Neuronal stem cell (in vitro differentiated cells): Measurements from ENCODE around the gene EIF2AK3.

ENCODE experiments used
- DNase-seq: peaks from one replicate; pipeline ENCODE4 v3.0.0-alpha.2; 2013; ENCODE audit warnings: low spot score
- H2AFZ ChIP-seq: one replicate; pipeline ENCODE4 v1.6.1; 2013; ENCODE audit warnings: mild to moderate bottlenecking, low read length, inconsistent platforms
- H2AK5ac ChIP-seq: 2 replicates; pipeline ENCODE4 v1.6.1; 2013; ENCODE audit warnings: low read depth, mild to moderate bottlenecking, inconsistent platforms, low read length, moderate library complexity, mixed read lengths
- H2BK120ac ChIP-seq: 2 replicates; pipeline ENCODE4 v1.6.1; 2013; ENCODE audit warnings: low read depth, mild to moderate bottlenecking, inconsistent platforms, low read length, moderate library complexity, mixed read lengths
- H2BK12ac ChIP-seq: one replicate; pipeline ENCODE4 v1.6.1; 2013; ENCODE audit warnings: low read length, inconsistent platforms
- H2BK15ac ChIP-seq: 2 replicates; pipeline ENCODE4 v1.6.1; 2013; ENCODE audit warnings: mild to moderate bottlenecking, low read length, inconsistent platforms, mixed read lengths
- H2BK5ac ChIP-seq: one replicate; pipeline ENCODE4 v1.6.1; 2013; ENCODE audit warnings: inconsistent platforms, mild to moderate bottlenecking, low read length, moderate library complexity
- H3K14ac ChIP-seq: one replicate; pipeline ENCODE4 v1.6.1; 2013; ENCODE audit warnings: low read length, inconsistent platforms
- H3K18ac ChIP-seq: 2 replicates; pipeline ENCODE4 v1.6.1; 2013; ENCODE audit warnings: low read length, inconsistent platforms
- H3K23ac ChIP-seq: 2 replicates; pipeline ENCODE4 v1.6.1; 2013; ENCODE audit warnings: low read depth, mild to moderate bottlenecking, mixed read lengths, low read length, inconsistent platforms; ENCODE audit not compliant: poor library complexity
- H3K27ac ChIP-seq: replicated peaks from 3 replicates; pipeline ENCODE4 v1.5.1; 2013; ENCODE audit warnings: low read length, inconsistent platforms
- H3K27me3 ChIP-seq, 3 experiments: 2 replicates each; pipeline ENCODE4 v1.6.1; 2013; ENCODE audit warnings: low read length in 3 of 3, mild to moderate bottlenecking in 2 of 3, inconsistent platforms in 1 of 3, low read depth in 1 of 3, mixed read lengths in 1 of 3, moderate library complexity in 1 of 3; ENCODE audit not compliant: control insufficient read depth in 3 of 3, insufficient read depth in 3 of 3
- H3K36me3 ChIP-seq, 2 donors: replicated peaks in 1 of 2; 2 replicates each; pipeline ENCODE4 v1.6.1; 2013; ENCODE audit warnings: low read length in 2 of 2; ENCODE audit not compliant: control insufficient read depth in 2 of 2, insufficient read depth in 2 of 2
- H3K4ac ChIP-seq: 2 replicates; pipeline ENCODE4 v1.6.1; 2013; ENCODE audit warnings: inconsistent platforms, mild to moderate bottlenecking, low read length, moderate library complexity
- H3K4me1 ChIP-seq, 2 donors: 1 replicate in 1 of 2; 2 replicates in 1 of 2; pipeline ENCODE4 v1.6.1; 2013; ENCODE audit warnings: low read length in 2 of 2, low read depth in 1 of 2; ENCODE audit not compliant: control insufficient read depth in 2 of 2, insufficient read depth in 1 of 2
- H3K4me2 ChIP-seq: one replicate; pipeline ENCODE4 v1.6.1; 2013; ENCODE audit warnings: mild to moderate bottlenecking, low read length, inconsistent platforms; ENCODE audit not compliant: insufficient read depth, poor library complexity, severe bottlenecking
- H3K4me3 ChIP-seq, 2 donors: 2 replicates each; pipeline ENCODE4 v1.5.1; 2013; ENCODE audit warnings: low read length in 2 of 2, mild to moderate bottlenecking in 2 of 2, inconsistent platforms in 1 of 2, moderate library complexity in 1 of 2
- H3K79me1 ChIP-seq: one replicate; pipeline ENCODE4 v1.6.1; 2013; ENCODE audit warnings: low read depth, mild to moderate bottlenecking, inconsistent platforms, low read length, moderate library complexity
- H3K9ac ChIP-seq: one replicate; pipeline ENCODE4 v1.6.1; 2013; ENCODE audit warnings: mild to moderate bottlenecking, low read depth, low read length, inconsistent platforms; ENCODE audit not compliant: poor library complexity
- H3K9me3 ChIP-seq, 2 donors: replicated peaks in 1 of 2; 2 replicates each; pipeline versions ENCODE3 to v1.6.1; 2013; ENCODE audit warnings: low read length in 2 of 2, mild to moderate bottlenecking in 2 of 2, inconsistent platforms in 1 of 2, low read depth in 1 of 2, mixed read lengths in 1 of 2, moderate library complexity in 1 of 2; ENCODE audit not compliant: control insufficient read depth in 2 of 2, insufficient read depth in 1 of 2
- H4K8ac ChIP-seq: one replicate; pipeline ENCODE4 v1.6.1; 2013; ENCODE audit warnings: low read depth, mild to moderate bottlenecking, inconsistent platforms, low read length, moderate library complexity
- H4K91ac ChIP-seq: one replicate; pipeline ENCODE4 v1.6.1; 2013; ENCODE audit warnings: low read length, low read depth, mild to moderate bottlenecking, inconsistent platforms; ENCODE audit not compliant: poor library complexity
- WGBS, 2 donors: extraction: QIAGEN DNeasy Blood & Tissue Kit; methylation state at CpG; one replicate each; pipeline ENCODE4 v1.1.7; 2013; ENCODE audit warnings: missing lambda C conversion rate in 2 of 2, mixed read lengths in 1 of 2; ENCODE audit not compliant: insufficient read length in 2 of 2, insufficient replicate concordance in 1 of 2; ENCODE audit errors: extremely low coverage in 2 of 2; 5-methylcytosine and 5-hydroxymethylcytosine counted together

Gene EIF2AK3

GRCh38 chr2:88657131-88657530, 29.9 kb upstream of the EIF2AK3 start:
- Histone ChIP-seq H2AK5ac (no peak overlapping the region), H2BK5ac (no peak overlapping the region), H4K91ac (no peak overlapping the region), H3K9me3 (no peaks in the 10 kb centered on the region), H3K27ac (no peak overlapping the region), H3K4me1 (no peaks in the 10 kb centered on the region), H3K79me1 (no peaks in the 10 kb centered on the region), H3K4ac (no peak overlapping the region), H3K36me3 (no peaks in the 10 kb centered on the region), H2BK120ac (no peak overlapping the region), H3K18ac (no peak overlapping the region), H2AFZ (no peak overlapping the region), H4K8ac (no peak overlapping the region), H2BK15ac (no peak overlapping the region), H3K9ac (no peak overlapping the region), H3K4me3 (no peak overlapping the region), H3K27me3 (no peaks in the 10 kb centered on the region), H3K14ac (no peak overlapping the region), H3K23ac (no peak overlapping the region), H3K4me2 (no peak overlapping the region), H2BK12ac (no peak overlapping the region)
- no CpG with 5 or more reads among the region's 2 CpGs for WGBS, 2 donors
- no peak for DNase-seq

DNA sequence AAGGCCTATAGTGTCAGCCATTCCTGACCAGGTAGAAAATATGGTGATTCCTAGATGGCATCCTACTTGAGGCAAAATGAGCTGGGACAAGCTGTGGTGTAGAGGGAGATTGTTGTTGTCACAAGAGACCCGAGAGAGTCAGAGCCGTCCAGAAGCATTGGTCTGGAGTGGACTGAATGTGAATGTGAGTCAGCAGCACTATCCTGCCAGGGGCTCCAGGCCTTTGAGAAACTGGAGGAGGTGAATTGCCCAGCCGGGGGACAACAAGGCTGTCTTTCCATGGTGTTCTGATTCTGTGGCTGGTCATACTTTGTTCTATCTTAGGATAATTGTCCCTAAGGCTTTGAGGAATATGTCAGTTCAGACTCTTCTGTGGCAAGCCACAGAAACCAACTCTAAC, 29.4 kb upstream of the EIF2AK3 start:
- H3K79me1 ChIP-seq: no peaks in the 10 kb centered on the region
- H3K23ac ChIP-seq: no peak overlapping the region
- H3K27ac ChIP-seq: no peak overlapping the region
- H3K9ac ChIP-seq: no peak overlapping the region
- no peak for DNase-seq
- H3K14ac ChIP-seq: no peak overlapping the region
- H4K91ac ChIP-seq: no peak overlapping the region
- H3K27me3 ChIP-seq: no peaks in the 10 kb centered on the region
- no peak overlapping the region for H4K8ac ChIP-seq
- H3K18ac ChIP-seq: no peak overlapping the region
- H3K4me1 ChIP-seq: no peaks in the 10 kb centered on the region
- H2BK15ac ChIP-seq: no peak overlapping the region
- H3K36me3 ChIP-seq: no peaks in the 10 kb centered on the region
- no peak overlapping the region for H2BK120ac ChIP-seq
- WGBS, 2 donors: no CpG with 5 or more reads among the region's 3 CpGs
- H2AK5ac ChIP-seq: no peak overlapping the region
- no peak overlapping the region for H3K4me2 ChIP-seq
- H3K4me3 ChIP-seq: no peak overlapping the region
- no peaks in the 10 kb centered on the region for H3K9me3 ChIP-seq
- no peak overlapping the region for H2AFZ ChIP-seq
- H2BK5ac ChIP-seq: no peak overlapping the region
- H3K4ac ChIP-seq: no peak overlapping the region
- no peak overlapping the region for H2BK12ac ChIP-seq

DNA sequence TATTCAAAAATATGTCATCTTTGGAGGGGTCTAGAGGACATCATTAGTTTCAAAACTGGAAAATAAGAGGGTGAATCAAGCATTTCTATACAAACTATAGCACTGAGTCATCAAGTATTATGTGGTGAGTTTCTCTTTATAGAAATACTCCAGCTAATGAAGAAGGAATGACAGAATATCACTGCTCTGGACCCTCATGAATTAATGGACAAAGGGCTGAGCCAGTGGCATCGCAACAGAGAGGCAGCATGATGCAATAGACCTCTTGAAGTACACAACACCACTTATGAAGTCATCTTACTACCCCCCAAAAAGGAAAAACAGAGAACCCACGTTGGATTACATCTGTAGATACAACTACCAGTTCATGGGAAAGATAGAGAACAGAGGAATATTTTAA, 27.4 kb upstream of the EIF2AK3 start:
- Histone ChIP-seq H2BK15ac (no peak overlapping the region), H3K79me1 (no peaks in the 10 kb centered on the region), H3K4me2 (no peak overlapping the region), H2BK5ac (no peak overlapping the region), H3K23ac (no peak overlapping the region), H3K27me3 (no peaks in the 10 kb centered on the region), H3K4me3 (no peak overlapping the region), H3K4me1 (no peaks in the 10 kb centered on the region), H3K4ac (no peak overlapping the region), H2AK5ac (no peak overlapping the region), H3K9ac (no peak overlapping the region), H4K91ac (no peak overlapping the region), H3K14ac (no peak overlapping the region), H3K18ac (no peak overlapping the region), H2AFZ (no peak overlapping the region), H3K9me3 (no peaks in the 10 kb centered on the region), H4K8ac (no peak overlapping the region), H2BK120ac (no peak overlapping the region), H3K27ac (no peak overlapping the region), H3K36me3 (no peaks in the 10 kb centered on the region), H2BK12ac (no peak overlapping the region)
- WGBS, 2 donors: no CpG with 5 or more reads among the region's 2 CpGs
- DNase-seq: no peak

- Histone ChIP-seq H3K36me3 (no peaks in the 10 kb centered on the region), H2AFZ (no peak overlapping the region), H3K79me1 (no peaks in the 10 kb centered on the region), H2AK5ac (no peak overlapping the region), H4K91ac (no peak overlapping the region), H3K23ac (no peak overlapping the region), H3K4me3 (no peak overlapping the region), H3K9me3 (no peaks in the 10 kb centered on the region), H2BK5ac (no peak overlapping the region), H3K4me1 (no peaks in the 10 kb centered on the region), H3K14ac (no peak overlapping the region), H2BK120ac (no peak overlapping the region), H2BK12ac (no peak overlapping the region), H3K18ac (no peak overlapping the region), H4K8ac (no peak overlapping the region), H3K9ac (no peak overlapping the region), H3K27ac (no peak overlapping the region), H3K27me3 (no peaks in the 10 kb centered on the region), H3K4me2 (no peak overlapping the region), H2BK15ac (no peak overlapping the region), H3K4ac (no peak overlapping the region)
- no peak for DNase-seq
- WGBS, 2 donors: no CpG with 5 or more reads among the region's 1 CpG
Observed at GRCh38 chr2:88651646-88652045, 24.4 kb upstream of the EIF2AK3 start.
